H1 (cell line): ENCODE results near the gene GRK5. TPM values are rescaled to one million over a fixed set of nuclear protein-coding genes. Genes with fewer than 3 reads are reported as not detected.

Source experiments
- BACH1 ChIP-seq: IDR thresholded peaks from 2 replicates; pipeline ENCODE4 v1.6.1; 2012; ENCODE audit warnings: low read length, improper control_type of control experiment
- CREB1 ChIP-seq: IDR thresholded peaks from 2 replicates; pipeline ENCODE4 v1.6.1; 2012; ENCODE audit warnings: inconsistent platforms
- EGR1 ChIP-seq: IDR thresholded peaks from 2 replicates; pipeline ENCODE4 v1.6.1; 2011; ENCODE audit warnings: low read depth, low read length, borderline replicate concordance
- POU5F1 ChIP-seq: IDR thresholded peaks from 2 replicates; pipeline ENCODE4 v1.6.1; 2011; ENCODE audit warnings: low read depth, mild to moderate bottlenecking, low read length, moderate library complexity
- RBBP5 ChIP-seq: IDR thresholded peaks from 2 replicates; pipeline ENCODE4 v1.7.1; 2012; ENCODE audit warnings: low read depth, mild to moderate bottlenecking, inconsistent platforms, low read length, moderate library complexity, borderline replicate concordance
- SIN3A ChIP-seq, 2 experiments: IDR thresholded peaks in 1 of 2; conservative IDR thresholded peaks in 1 of 2; 2 replicates each; pipeline ENCODE4 v1.6.1; 2011 to 2012; ENCODE audit warnings: low read length in 2 of 2, improper control_type of control experiment in 1 of 2, low read depth in 1 of 2, mild to moderate bottlenecking in 1 of 2
- TAF1 ChIP-seq: IDR thresholded peaks from 2 replicates; pipeline ENCODE4 v1.6.1; 2011; ENCODE audit warnings: mild to moderate bottlenecking, low read depth, low read length
- TBP ChIP-seq: IDR thresholded peaks from 2 replicates; pipeline ENCODE4 v1.6.1; 2011; ENCODE audit warnings: low read depth, low read length, improper control_type of control experiment
- polyA plus RNA-seq, 7 experiments: library from polyadenylated mRNA; depleted of rRNA in 3 of 7; stranded (reverse) in 5 of 7; unstranded in 2 of 7; fragments of >200 nt in 5 of 7; fragments of 200-250 nt in 2 of 7; gene quantifications; 1 replicate in 5 of 7; 2 replicates in 1 of 7; 4 replicates in 1 of 7; pipeline versions ENCODE4 v1.2.1 to v1.2.3, GENCODE V29; 2011 to 2013; ENCODE audit warnings: missing spikeins in 2 of 7, mixed read lengths in 2 of 7
- total RNA-seq: library from RNA; stranded (reverse); fragmentation: NEBNext Ultra II Directional; extraction: Animal tissue kit (Norgen Biotek cat#: 25700); gene quantifications from 2 replicates; pipeline ENCODE4 v1.2.1, GENCODE V29; 2021
- TF ChIP-seq, protein P1 (sequence below): fragments of 300-600 bp; sonication (generic); IDR thresholded peaks from 2 replicates; pipeline ENCODE4 v1.7.1; 2012; ENCODE audit warnings: low read length, moderate library complexity, mild to moderate bottlenecking, inconsistent platforms; ENCODE audit not compliant: insufficient replicate concordance

GRK5 gene
- total and polyA plus RNA-seq, 2 of the 8 experiments (the other 6 are each of a cell fraction or from before 2014, with no cell fraction given) = 0.54 to 2.5 TPM

DNA sequence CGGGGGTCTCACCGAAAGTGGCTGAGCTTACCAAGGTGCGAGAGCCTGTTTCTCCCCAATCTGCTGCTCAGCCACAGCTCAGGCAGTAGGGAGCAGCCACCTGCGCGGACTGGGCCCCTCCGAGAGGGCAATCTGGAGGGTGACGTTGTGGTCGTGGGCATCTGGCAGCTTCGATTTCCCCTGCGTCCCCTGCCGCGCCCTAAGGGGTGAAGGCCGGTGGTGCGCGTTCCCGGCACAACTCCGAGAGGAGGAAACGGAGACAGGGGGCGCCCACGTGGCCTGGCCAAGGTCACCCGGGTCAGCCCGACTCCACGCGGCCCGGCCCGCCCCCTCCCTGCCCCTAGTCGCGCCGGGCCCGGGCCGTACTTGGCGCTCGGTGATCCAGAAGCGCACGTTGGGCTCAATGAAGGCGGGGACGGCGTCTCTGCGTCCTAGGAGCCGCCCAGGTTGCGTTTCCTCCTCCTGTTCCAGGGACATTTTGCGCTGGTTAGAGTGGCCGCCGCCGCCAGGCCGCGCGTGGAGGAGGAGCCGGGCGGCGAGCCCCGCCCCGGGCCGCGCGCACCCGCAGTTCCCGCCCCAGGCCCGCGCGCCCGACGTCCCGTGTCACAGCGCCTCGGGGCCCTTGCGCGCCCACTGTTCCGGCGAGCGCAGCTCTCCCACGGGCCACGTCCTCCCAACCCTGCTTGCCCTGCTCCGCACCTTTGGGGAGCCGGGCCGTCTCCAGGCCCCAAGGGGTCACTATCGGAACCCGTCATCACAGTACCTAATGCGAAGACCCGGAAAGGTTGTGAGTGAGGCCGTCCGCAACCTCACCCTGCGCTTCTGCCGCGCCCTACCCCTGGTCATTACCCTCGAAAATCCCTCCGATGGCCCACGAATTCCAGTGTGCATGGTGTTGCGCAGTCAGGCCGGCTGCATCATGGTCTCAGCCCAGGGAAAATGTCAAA, 41.9 kb upstream of the GRK5 start, which contains the start of gene SFXN4 (continued):
- TF ChIP-seq, protein P1, sequence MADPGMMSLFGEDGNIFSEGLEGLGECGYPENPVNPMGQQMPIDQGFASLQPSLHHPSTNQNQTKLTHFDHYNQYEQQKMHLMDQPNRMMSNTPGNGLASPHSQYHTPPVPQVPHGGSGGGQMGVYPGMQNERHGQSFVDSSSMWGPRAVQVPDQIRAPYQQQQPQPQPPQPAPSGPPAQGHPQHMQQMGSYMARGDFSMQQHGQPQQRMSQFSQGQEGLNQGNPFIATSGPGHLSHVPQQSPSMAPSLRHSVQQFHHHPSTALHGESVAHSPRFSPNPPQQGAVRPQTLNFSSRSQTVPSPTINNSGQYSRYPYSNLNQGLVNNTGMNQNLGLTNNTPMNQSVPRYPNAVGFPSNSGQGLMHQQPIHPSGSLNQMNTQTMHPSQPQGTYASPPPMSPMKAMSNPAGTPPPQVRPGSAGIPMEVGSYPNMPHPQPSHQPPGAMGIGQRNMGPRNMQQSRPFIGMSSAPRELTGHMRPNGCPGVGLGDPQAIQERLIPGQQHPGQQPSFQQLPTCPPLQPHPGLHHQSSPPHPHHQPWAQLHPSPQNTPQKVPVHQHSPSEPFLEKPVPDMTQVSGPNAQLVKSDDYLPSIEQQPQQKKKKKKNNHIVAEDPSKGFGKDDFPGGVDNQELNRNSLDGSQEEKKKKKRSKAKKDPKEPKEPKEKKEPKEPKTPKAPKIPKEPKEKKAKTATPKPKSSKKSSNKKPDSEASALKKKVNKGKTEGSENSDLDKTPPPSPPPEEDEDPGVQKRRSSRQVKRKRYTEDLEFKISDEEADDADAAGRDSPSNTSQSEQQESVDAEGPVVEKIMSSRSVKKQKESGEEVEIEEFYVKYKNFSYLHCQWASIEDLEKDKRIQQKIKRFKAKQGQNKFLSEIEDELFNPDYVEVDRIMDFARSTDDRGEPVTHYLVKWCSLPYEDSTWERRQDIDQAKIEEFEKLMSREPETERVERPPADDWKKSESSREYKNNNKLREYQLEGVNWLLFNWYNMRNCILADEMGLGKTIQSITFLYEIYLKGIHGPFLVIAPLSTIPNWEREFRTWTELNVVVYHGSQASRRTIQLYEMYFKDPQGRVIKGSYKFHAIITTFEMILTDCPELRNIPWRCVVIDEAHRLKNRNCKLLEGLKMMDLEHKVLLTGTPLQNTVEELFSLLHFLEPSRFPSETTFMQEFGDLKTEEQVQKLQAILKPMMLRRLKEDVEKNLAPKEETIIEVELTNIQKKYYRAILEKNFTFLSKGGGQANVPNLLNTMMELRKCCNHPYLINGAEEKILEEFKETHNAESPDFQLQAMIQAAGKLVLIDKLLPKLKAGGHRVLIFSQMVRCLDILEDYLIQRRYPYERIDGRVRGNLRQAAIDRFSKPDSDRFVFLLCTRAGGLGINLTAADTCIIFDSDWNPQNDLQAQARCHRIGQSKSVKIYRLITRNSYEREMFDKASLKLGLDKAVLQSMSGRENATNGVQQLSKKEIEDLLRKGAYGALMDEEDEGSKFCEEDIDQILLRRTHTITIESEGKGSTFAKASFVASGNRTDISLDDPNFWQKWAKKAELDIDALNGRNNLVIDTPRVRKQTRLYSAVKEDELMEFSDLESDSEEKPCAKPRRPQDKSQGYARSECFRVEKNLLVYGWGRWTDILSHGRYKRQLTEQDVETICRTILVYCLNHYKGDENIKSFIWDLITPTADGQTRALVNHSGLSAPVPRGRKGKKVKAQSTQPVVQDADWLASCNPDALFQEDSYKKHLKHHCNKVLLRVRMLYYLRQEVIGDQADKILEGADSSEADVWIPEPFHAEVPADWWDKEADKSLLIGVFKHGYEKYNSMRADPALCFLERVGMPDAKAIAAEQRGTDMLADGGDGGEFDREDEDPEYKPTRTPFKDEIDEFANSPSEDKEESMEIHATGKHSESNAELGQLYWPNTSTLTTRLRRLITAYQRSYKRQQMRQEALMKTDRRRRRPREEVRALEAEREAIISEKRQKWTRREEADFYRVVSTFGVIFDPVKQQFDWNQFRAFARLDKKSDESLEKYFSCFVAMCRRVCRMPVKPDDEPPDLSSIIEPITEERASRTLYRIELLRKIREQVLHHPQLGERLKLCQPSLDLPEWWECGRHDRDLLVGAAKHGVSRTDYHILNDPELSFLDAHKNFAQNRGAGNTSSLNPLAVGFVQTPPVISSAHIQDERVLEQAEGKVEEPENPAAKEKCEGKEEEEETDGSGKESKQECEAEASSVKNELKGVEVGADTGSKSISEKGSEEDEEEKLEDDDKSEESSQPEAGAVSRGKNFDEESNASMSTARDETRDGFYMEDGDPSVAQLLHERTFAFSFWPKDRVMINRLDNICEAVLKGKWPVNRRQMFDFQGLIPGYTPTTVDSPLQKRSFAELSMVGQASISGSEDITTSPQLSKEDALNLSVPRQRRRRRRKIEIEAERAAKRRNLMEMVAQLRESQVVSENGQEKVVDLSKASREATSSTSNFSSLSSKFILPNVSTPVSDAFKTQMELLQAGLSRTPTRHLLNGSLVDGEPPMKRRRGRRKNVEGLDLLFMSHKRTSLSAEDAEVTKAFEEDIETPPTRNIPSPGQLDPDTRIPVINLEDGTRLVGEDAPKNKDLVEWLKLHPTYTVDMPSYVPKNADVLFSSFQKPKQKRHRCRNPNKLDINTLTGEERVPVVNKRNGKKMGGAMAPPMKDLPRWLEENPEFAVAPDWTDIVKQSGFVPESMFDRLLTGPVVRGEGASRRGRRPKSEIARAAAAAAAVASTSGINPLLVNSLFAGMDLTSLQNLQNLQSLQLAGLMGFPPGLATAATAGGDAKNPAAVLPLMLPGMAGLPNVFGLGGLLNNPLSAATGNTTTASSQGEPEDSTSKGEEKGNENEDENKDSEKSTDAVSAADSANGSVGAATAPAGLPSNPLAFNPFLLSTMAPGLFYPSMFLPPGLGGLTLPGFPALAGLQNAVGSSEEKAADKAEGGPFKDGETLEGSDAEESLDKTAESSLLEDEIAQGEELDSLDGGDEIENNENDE = no peak
- TF ChIP-seq TAF1 (peak; percentile 46; the same call in 1 of the 2 replicates), POU5F1 (no peak), EGR1 (no peak), SIN3A (conservative IDR thresholded peaks at IDR 0.05 in 1 of 2, IDR thresholded peaks at IDR 0.05 in 1 of 2; ENCODE audit: low read depth in 1 of 2, low read length in 2 of 2) (peak in 1 of 2 experiments; percentile 77; a peak in 2 of 4 replicates), TBP (0 out of 2 replicates have a peak, but pooled peaks have one; percentile 20), BACH1 (peak; percentile 31), CREB1 (0 out of 2 replicates have a peak, but pooled peaks have one; percentile 20), RBBP5 (0 out of 2 replicates have a peak, but pooled peaks have one; percentile 42)
